ENCODE measurements around the gene HNF1B.

HNF1B gene

DNA sequence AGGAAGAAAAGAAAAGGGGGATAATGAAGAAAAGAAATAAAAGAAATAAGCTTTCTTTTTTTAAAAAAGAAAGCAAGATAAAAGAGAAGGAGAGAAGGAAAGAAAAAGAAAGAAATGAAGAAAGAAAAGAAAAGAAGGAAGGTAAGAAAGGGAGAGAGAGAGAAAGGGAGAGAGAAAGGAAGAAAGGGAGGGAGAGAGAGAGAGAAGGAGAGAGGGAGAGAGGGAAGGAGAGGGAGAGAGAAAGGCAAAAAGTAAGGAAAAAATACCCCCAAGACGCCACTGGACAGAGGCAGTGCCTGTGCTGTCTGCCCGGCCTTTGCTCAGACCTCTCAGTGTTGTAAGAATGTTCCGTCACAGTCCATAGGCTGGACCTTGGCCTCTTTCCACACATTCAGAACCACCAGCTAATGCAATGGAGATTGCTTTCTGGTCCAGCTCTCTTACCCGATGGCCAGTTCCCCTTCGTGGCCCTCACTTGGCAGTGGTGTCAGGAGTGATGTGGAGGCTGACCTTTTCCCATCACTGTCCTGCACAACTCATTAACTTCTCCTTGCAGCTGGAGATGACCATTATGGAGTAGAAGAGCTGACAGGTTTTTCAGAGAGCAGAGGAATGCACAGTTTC is 14.3 kb upstream of the HNF1B start:
- no peak for DNase-seq

DNA sequence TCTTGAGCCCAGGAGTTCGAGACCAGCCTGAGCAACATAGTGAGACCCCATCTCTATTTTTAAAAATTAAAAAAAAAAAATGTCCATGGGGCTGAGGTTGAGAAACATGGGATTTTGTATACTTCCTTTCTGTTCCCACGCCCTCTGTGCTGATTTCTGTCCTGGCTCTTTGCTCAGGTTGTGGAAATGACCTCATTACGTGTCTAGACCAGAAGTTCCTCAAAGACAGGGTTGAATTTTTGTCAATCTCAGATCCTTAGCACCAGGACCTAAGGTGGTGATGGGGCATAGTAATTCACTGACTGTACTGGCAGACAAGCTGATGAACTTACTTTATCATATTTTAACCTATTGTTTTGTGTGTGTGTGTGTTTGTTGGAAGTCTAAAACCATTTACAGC is 11.2 kb upstream of the HNF1B start:
- no peak for DNase-seq

DNA sequence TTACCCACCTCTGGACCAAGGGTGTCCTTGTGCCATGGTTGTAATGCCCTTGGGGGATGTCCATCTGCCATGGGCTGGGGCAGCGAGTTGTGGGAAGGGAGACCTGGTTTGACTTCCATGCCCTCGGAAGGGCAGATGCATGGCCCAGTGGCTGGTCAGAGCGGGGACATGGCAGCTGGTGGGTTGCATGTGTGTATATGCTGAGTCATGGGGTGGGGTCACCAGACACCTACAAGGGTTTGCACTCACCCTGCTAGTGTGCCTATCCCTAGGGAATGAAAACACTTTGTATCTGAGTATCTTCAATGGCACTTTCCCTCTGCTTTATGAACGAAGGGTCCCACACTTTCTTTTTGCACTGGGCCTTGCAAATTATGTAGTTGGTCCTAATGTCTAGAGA is 10.6 kb upstream of the HNF1B start:
- DNase-seq: no peak

DNA sequence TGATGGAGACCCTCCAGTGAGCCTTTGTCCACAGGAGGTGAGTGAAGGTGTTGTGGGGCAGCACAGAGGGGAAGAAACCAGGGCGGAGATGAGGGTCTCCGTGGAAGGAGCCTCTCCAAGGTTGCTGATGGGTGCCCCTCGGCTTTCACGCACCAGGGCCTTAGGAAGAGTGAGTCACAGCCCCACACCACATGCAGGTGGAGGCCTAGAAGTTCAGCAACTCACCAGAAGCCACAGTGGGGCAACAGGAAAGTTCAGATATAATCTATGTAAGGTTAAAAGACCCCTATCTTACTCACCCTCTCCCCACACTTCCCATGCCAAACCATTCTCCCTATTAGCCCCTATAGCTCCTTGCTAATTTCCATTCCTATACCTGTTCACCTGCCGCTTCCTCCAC is 9.5 kb upstream of the HNF1B start:
- DNase-seq: no peak

DNA sequence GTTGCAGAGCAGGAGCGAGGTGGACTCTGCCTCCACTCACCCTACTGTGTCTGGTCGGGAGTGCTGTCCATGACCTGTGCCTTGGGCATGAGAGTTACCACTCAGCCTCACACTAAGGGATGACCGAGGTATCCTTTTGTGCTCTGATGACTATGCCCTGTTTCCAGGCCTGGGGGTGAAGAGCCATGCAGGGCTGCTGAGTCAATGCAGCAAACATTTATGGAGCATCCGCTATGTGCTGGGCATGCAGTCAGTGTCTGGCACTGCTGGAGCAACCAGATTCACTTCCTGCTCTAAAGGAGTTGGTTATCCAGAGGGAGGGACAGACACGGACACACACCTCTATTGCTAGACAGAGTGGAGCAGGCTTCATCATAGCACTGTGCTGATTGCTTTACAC is 7.6 kb upstream of the HNF1B start:
- no peak for DNase-seq

DNA sequence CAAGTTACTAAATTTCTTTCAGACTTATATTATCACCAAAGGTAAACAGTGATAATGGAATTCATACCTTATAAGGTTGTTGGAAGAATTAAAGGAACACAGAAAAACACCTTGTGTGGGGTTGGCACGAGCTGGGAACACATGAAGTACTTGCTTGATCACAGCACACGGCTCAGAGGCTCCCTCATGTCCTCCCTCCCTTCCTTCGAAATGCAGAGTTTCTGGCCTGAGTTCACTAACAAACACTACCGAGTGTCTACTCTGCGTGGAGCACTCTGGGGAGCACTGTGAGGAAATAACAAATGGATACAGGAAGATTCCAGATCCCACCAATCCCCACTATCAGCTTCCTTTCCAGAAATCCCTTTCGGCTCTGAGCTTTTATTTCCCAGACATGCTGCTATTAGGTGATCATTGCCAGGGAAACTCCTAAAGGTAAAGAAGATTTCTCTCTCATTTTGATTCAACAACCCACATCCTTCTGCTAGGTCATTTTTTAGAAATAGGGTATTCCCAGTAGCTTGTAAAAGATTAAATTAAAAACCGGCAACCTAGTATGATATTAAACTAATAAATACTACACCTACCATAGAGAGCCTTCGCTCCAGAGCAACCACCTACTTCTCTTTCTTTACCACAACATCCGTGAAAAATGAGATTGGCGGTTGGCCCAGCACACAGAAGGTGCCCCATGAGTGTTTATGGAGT is 6.1 kb upstream of the HNF1B start:
- DNase-seq: no peak

DNA sequence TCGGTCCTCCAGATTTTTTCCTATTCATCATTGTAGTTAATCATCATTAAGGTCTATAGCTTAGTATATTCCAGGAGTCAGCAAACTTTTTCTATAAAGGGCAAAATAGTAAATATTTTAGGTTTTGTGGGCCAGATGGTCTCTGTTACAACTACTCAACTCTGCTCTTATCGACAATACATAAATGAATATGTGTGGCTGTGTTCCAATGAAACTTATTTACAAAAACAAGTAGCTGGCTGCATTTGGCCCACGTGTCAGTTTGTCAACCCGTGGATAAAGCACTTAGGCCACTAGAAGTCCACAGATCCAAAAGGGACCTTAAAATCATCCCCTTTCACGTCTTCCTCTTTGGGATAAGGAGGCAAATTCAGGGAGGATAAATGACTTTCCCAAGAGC is 5.4 kb upstream of the HNF1B start:
- DNase-seq: no peak

DNA sequence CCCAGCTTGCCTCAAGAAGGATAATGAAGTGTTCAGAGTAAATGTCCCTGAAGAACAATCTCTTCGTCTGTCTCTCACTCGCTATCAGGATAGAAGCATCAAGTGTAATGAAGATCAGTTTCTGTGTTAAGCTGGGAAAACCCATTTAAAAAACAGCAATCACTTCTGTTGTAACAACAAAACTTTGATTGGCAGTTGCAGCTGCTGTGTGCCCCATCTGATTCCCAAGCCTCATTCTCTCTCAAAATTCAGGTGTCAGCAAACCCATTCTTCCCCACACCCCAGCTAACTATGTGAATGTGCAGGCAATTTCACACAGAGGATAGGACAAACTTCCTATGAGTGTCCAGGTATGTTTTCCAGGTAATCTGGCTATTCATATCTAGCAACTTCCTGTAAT is 2.4 kb upstream of the HNF1B start:
- DNase-seq: no peak

DNA sequence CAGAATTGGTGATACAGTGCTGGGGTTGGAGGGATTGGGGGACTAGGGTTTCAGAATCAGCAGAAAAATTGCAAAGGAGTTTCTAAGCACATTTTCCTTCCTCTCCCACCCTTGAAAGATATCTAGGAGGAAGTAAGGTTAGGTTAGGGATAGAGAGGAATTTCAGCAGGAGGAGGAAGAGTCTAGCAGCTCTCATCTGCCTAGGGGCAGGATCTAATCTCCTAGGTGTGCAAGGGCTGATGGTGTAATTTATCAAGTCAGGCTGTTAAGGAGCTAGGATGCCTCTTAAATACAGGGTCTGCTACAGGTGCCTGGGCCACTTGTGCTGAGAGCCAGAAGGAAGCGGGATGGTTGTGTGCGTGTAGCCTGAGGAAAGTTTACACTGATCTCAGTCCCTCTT is 1.8 kb upstream of the HNF1B start:
- DNase-seq: no peak

DNA sequence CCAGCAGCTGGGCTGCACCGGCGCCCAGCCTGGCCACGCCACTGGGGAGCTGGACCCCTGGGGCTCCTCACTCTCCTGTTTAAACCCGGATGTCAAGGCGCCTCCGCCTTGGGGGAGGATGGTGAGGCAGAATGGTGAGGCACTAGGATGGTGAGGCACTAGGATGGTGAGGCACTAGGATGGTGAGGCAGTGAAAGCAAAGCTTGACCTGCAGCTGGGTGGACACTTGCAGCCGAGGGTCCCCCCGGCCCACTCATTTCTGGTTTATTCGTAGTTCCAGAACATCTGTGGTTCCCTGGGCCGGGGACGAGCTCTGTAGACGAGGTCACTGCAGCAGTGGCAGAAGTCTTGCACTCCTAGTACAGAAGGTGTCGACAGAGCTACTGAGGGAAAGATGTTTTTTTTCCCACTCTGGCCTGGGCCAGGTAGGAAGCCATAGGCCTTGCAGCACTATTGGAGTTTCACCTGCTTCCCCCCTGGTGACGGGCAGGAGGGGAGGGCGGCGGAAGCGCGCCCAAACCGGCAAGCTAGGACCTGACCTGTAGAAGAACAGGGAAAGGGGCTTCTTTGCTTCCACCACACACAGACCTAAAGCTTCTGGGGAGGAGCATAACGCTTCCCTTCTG is 1.1 kb upstream of the HNF1B start:
- DNase-seq: no peak

DNA sequence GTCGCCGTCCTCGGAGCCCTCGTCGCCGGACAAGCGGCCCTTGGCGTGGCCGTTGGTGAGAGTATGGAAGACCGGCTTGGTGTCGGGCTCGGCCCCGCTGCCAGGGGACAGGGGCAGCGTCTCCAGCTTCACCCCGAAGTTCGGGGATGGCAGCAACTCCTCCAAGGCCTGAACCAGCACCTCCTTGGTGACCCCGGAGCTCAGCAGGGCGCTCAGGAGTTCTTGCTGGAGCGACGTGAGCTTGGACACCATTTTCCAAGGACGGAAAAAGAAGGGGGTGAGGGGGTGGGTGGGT is 279 bp downstream of the HNF1B start:
- no peak for DNase-seq

DNA sequence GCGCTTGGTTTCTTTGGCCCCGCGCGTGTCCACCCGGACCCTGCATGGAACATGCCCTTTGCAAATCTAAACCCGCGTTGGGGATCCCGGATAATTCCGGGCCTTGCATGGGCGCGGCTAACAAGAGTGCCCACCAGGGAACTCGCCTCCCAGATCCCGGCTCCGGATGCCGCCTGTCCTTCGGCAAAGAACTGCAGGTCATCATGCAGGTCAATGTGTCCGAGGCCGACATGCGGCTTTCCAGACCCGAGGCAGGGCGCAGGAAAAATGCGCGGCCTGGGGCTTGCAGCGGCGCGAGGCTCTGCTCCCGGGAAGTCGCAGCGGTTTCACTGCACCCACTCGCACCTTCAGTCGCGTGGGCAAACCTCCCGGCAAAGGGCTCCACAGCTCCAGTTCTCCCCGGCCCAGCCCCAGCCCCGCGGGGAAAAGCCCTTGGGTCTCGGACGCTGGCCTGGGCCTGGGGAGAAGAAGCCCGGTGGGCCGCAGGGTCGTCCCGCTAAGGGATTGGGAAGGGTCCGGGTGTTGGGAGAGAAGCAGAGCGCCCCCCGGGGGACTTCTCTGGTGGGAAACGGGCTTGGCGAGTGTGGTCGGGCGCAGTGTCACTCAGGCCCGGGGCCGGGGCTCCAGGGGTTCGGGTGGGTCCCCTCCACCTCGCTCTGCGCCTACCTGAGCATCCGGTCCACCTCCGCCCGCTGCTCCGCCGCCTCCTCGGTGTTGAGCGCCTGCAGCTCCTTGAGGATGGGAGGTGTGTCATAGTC is 805 bp downstream of the HNF1B start:
- DNase-seq: no peak

DNA sequence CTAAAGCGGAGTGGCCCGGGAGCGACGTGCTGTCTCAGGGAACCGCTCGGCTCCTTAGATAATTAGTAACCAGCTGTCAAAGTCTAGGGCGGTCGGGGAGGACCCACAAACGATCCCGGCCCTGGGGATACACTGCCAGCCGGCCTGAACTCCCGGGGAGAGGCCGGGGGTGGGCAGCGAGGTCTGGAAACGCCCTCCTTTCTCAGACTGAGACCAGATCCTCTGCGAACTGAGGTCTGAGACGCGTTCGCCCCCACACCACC is 1.3 kb downstream of the HNF1B start:
- no peak for DNase-seq

DNA sequence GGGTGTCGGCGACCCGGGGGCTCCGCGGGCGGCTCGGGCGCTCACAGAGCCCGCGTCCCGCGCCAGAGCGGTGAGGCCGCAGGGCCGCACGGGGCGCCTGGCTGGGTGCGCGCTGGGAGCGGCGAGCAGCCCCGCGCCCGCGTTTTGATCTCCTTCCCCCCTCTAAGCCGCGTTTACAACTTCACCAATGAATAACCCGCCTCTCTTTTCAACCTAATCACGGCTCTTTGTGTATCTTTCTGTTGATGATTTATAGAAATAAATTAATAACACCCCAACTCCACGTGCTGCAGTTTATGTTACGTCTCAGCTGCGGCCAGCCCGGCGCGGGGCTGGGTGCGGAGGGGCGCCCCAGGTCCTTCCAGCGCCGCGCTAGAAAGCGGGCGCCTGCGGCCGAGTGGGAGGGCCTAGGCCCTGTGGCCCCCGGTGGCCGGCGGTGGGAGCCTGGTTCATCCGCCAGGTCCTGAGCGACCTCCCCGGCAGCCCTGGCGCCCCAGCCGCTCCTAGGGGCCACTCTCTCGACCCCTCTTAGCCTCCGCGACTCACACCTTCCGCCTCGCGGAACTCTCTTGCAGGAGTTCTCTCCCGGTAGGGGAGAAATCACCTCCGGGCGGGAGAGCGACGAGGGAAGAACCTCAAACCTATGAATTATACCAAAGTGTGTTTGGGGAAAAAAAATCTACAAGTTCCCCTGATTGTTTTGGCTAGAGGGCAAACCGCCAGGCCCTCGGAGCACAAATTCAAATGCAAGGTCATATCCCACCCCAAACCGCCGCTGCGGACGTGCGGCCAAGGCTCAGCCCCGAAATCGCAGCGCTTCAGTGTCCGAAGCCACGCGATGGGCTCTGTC is 1.9 kb downstream of the HNF1B start:
- DNase-seq: no peak

DNA sequence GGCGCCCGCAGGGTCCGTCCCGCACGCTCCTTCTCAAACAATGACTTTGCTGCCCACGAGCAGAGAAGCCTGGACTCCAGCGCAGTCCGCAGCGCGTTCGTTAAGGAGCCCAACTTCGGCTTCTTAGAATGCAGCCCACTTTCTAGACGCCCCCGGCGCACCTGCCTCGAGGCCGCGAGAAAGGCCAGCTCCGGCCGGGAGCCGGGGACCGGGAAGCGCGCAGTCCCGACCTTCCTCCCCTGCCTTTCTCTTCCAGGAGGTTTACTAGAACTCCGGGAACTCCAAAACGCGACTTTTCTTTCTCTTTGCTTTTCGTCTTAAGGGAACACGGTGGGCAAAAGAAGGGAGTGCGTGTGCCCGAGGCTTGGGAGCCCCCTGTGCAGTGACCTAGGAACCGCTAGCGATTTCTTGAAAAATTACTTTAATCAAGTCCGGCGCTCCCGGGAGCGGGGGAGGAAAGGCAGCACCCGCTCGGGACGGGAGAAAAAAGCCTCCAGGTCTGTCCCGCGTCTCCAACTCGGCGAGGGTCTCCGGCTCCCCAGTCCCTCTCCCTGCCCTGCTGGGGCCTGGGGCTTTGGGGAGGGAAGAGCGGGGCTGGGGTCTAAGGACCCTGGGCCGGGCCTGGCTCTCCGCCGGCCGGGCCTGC is 2.6 kb downstream of the HNF1B start:
- no peak for DNase-seq

DNA sequence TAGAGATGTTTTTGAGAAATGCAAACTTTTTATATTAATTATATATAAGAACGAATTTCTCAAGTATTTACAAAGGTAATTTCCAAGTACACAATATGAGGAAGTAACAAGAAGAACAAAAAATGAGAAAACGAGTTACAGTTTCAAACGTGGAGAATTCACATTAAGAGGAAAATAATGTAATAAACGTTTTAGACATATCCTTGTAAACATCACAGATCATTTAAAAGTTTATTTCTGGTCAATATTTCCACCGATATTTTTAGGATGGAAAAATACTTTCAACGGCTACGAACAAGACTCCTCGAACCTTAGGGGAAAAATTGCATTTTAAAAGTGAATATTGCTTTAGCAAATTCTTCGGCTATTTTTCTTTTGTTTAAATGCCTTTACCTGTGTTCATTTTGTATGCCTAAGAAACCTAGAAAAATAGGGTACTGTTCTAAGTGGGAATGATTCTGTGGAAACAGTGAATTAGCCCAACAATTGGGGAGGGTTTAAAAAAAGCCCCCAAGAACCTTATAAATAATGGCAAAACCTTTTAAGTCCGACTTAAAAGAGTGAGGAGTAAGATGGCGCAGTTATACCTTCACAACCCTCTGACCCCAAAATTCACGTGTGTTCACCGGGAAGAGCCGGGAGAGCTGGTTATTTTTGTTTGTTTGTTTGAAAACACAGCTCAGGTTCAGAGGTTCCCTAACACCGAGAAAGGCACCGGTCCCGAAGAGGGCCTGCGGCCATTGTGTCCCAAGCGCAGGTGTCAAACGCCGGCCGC is 3.3 kb downstream of the HNF1B start:
- DNase-seq: no peak

DNA sequence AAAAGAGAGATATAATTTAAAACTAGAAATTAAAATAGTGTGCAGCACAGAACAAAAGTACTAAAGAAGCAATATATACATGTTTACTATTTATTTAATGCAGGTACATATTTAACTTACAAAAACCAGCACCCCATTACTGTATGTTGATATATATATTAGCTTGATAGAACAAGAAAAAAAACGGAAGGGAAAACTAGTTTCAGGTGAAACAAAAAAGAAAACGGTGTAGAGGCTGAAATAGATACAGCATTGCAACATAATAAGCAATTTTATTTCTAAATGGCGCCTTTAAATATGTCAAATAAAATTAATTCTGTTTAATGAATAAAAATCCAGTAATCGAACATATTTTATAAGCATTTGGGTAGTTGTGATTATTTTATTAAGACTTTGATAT is 3.9 kb downstream of the HNF1B start:
- DNase-seq: no peak

DNA sequence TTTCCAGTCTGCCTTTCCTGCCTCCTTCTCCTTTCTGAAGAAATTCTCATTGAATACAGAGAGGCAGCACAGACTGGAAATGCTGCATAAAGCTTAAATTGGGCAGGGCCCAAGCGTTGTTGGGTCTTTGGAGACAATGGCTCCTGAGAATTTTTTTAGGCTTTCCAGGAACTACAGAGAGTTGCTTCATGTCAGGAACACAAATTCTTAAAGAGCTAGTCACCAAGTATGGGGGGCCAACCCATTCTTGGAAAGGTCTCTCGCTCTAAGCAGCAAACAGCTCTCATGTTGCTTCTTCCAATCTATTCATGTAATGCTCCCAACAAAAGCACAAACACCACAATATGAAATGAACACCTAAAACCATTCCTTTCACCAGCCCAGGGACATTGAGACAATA is 6.9 kb downstream of the HNF1B start:
- DNase-seq: no peak

DNA sequence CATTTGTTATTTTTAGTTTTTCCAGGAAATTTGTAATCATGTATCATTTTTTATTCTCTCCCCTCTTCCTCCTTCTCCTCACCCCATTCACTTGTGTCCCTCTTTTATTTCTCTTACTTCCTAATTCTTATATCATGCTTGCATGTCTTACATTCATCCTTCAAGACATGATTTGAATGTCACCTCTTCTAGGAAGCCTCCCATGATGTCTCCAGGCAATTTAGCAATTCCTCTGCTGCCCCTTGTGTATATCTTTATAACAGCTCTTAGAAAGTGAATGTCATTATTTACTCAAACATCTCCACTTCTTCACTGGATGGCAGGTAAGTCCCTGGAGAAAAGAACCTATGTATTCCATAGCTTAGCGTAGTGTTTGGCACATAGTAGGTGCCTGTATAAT is 7.8 kb downstream of the HNF1B start:
- DNase-seq: no peak

DNA sequence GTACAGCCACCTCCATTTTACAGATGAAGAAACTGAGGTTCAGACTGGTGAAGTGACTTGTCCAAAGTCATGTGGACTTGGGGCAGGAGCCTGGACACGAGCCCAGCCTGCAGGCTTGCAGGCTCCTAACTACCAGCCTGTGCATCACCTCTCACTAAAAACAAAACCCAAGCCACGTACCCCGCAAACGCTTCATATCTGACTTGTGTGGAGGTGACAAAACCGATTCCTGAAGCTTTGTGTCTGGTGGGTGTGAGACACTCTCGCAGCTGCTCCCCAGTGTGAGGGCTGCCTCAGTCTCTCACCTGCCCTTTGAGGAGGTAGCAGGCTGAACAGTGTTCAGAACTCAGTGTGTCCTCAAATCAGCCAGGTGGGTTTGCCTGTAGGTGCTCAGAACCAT is 8.4 kb downstream of the HNF1B start:
- DNase-seq: no peak

DNA sequence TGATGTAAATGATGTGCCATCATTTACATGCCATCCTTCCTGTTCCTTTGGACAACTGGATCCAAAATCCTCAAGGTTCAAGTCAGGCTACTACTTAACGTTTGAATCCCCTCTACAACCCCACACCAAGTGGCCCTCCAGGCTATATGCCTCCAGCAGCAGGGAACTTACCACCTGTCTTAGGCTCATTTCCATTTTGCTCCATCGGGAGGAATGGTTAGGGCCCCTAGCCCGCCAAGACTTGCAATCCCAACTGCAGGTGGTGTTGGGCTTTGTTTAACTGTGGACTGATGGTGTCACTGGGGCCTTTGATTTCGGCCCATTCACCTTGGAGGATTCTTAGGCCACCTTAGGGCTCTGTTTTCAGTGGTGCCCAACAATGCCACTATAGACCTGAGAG is 9.7 kb downstream of the HNF1B start:
- DNase-seq: no peak

DNA sequence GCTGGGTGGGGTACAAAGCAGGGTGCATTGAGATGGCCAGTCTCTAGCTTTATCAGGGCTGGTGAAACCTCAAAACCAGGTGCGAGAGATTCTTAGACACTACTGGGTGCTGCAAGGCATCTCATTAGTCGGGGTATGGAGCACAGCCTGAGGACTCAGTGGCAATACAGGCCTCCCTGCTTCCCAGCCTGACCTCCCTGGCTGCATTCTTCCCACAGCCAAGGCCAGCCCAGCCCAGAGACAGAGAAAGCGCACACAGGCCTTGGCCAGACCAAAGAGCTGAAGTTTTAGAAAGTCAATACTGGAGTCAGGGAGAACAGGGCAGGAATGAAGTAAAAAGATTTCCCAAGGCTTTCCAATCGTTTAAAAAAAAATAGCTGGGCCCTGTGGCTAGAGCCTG is 12.5 kb downstream of the HNF1B start:
- no peak for DNase-seq
